GM10847 (cell line): ENCODE measurements around the gene LAMP1.

ENCODE experiments used
- POLR2A ChIP-seq: IDR thresholded peaks from 2 replicates; pipeline ENCODE4 v1.6.1; 2011; ENCODE audit not compliant: insufficient read length; ENCODE audit errors: extremely low read depth

Gene LAMP1

DNA sequence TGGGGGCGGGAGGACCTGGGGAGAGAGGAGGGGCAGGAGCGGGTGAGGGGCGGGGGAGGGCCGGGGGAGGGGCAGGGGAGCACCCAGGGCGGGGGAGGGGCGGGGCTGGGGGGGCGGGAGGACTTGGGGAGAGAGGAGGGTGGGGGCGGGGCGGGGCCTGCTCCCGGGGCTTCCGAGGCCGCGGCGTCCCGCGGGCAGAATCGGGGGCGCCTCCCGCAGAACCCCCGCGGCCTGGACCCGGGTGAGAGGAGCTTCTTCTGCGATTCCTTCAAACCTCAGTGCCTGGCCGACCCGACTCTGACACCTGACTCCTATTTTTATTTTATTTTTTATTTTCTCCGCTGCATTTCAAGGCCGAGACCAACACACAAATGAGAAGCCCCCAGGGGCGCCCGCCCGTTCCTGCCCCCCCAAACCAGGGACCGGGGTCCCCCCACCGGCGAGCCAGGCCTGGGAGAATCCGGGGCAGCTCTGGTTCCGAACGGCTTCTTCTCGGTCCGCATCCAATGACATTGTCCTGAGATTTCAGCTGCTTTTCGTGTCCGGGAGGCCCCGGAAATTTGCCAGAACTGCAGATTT, 67.4 kb downstream of the LAMP1 start:
- TF ChIP-seq POLR2A = no peak

DNA sequence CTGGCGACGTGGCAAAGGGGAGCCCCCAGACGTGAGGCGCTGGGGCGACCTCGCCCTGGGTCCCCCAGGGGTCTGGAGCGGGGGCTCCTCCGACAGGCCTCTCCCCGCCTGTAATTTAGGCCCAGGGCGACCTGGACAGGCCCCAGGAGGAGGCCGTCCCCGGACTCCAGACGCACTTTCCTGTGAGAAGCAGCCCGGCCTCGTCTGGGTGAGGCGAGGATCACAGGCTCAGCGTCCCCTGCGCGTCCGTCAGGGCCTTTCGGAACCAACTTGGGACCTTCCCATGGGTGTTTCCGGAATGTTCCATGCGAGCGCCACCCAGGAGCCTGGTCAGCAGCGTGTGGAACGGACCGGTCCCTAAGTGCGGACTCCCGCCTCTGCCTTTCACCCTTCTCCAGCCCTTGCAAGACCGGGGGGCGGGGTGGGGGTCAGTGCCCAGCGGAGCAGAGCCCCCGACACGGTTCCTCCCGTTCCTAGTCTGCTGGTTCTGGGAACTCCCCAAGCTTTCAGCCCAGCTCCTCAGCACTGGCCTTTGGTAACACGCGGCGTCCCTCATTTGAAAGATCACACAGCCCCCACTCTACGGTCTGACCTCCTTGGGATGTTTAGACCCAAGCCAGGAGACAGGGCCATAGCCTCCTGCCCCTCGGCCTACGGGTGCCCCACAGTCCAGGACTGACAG, 68.0 kb downstream of the LAMP1 start:
- TF ChIP-seq POLR2A = no peak

DNA sequence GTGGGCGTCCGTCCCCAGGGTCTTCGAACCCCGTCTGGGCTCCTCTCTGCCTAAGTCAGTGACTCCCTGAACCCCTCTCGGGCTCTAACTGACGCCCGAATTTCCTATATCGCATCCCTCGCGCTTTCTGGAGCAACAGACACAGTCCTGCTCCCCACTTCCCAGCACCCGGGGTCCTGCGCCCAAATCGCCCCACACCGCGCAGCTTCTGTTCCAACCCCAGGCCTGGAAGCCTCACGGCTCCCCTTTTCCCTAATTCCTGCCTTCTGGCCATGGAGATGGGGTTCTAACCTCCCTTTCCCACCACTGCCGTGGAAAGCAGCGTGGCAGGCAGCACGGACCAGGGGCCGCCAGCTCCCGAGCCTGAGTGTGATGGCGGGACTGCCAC, 68.5 kb downstream of the LAMP1 start:
- TF ChIP-seq POLR2A = no peak

DNA sequence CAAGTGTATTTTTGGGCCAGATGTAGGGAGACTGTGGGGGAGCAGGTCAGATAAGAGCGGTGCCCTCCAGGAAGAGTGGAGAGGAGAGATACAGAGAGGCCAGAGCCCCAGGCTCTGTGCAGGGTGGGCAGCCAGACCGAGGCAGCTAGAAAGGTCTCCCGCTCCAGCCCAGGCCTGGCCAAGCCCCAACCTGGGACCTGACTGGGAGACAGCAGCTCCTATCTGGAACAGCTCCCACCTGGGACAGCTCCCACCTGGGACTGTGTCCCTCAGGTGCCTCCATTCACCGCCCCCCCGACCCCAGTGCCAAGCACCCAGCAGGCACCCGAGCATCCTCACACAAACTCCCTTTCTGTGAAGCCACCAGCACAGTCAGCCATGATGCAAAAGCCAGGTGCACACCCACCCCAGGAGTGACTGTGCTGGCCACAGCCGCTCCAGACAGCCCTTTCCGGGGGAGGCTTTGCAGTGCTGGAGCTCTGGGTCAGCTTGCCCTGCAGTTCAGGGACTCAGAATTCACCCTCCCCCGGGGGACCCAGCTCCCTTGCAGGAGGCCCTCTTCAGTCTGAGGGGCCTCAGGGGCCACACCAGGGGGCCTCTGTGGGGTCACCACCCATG, 69.0 kb downstream of the LAMP1 start:
- no peak for TF ChIP-seq POLR2A

DNA sequence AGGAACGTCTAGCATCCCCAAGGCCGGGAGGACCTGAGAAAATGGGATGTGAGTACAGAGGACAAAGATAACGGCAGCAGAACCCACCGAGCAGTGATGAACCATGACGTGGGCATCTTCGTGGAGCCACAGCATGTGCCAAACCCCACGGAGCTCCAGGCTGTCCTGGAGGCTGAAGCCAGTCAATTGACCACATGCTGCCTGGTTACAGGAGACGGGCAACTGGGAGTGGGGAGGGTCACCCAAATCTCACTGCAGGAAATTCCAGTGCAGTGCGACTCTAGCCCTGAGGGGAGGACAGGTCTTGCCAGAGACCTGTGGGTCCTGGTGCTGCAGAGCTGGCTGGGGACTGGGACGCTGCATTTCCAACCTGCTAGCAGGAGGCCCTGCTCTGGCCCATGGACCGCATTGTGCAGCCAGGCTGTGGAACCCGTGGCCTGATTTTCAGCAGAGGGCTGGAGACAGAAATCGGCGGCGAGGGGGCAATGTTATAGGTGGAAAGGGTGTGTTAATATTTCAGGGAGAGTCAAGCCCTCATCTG, 70.1 kb downstream of the LAMP1 start:
- no peak for TF ChIP-seq POLR2A

DNA sequence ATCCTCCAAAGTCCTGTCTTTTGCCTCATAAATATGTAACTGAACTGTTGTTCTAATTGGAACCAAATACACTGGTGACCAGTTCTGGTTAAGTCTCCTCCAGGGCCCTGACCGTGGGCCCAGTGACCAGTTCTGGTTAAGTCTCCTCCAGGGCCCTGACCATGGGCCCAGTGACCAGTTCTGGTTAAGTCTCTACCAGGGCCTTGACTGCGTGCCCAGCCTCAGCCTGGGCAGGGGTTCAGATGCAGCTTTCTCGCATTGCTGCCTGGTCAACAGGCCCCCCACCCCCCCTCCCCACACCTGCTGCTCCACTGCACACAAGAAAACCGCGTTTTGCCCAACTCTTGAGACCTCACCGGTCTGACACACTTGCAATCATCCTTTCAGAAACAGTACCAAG, 70.7 kb downstream of the LAMP1 start:
- TF ChIP-seq POLR2A = no peak

DNA sequence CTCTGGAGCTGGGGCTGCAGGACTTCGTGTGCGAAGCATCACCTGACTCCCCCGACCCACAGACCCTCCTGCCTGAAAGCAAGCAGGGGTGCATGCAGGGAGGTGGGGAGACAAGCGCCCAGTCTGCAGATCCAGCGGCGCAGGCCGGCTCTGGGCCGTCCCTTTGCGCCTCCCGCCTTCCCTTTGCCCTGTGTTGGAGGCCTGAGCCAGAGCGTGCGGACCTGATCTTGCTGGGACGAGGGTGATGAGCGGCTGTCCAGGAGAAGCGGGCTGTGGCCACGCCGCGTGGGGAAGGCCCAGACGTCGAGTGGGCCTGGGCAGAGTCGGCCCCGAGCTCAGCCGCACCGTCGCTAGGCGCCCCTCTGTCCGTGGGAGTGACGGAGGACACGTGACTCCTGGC, 72.2 kb downstream of the LAMP1 start:
- TF ChIP-seq POLR2A = no peak

DNA sequence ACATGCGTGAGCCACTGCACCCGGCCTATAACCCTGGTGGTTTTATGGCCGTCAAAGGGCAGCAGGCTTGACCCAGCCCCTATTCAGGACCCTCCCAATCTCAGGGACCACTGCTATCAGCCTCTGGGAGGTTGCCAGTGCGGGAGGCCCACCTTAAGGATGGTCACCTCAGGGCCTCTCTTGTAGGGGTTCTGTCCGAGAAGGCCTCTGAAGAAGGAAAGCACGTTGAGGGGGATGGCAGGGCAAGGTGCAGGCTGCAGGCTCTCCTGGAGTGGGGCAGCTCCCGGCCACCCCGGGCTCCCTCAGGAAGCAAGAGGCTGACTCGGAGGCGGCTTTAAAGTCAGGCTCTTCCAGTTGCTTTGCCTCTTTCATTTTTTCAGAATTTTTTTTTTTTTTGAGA, 72.8 kb downstream of the LAMP1 start:
- TF ChIP-seq POLR2A = no peak

DNA sequence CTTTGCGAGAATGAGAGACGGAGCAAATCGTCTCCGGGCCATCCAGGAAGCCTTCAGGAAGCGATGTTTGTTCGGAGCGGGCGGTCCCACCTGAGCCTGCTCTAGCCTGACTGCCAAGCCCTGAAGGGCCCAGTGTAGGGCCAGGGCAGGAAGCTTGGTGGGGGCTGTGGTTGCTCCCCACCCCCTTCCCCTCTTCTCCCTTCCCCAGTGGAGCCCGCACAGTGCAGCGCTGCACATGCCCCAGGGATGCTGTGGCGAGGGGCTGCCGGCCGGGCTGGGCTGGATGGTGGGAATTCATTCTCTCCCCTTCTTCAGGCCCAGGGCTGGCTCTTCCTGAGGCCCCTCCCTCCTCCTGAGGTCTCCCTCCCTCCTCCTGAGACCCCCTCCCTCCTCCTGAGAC, 74.0 kb downstream of the LAMP1 start:
- TF ChIP-seq POLR2A = no peak
